Measurements from ENCODE around the gene ADM2.

ADM2 gene

DNA sequence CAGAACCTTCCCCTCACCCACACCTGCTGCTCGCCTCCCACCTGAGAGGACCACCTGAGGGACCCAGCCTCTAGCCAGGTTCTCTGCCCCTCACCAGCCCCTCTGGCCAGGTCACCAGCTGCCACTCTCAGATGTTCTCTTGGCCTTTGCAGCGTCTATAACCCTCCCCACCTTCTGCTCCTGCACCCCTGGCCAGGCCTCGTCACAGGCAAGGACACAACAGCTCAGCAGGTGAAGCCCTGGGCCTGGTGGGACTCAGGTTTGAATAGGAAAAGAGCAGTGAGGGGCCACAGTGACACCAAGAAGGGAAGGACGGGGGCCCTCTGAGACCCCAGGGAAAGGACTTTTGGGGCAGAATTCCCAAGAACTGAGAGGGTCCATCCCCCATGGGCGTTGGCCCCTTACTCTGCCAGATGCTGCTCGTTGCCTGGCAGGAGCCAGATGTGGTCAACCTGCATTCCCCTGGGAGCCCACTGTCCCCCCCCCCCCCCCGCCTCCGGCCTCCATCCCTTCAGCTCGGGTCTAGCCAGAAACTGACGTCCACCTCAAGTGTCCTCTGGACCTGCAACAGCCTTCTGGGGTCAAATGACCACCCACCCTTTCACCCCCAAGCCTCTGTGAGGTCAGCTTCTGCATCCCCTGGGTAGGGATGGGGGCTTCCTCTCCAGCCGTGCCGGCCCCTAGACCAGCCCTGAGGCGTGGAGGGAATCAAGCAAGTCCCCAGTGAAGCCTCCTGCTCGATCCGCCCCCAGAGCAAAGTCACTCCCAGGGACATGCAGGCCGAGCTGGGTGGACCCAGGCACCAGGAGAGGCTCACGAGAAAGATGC, 35.2 kb upstream of the ADM2 start:
- no peak for DNase-seq

- DNase-seq = no peak
Measured at GRCh38 chr22:50446708-50447575, 34.4 kb upstream of the ADM2 start.

DNA sequence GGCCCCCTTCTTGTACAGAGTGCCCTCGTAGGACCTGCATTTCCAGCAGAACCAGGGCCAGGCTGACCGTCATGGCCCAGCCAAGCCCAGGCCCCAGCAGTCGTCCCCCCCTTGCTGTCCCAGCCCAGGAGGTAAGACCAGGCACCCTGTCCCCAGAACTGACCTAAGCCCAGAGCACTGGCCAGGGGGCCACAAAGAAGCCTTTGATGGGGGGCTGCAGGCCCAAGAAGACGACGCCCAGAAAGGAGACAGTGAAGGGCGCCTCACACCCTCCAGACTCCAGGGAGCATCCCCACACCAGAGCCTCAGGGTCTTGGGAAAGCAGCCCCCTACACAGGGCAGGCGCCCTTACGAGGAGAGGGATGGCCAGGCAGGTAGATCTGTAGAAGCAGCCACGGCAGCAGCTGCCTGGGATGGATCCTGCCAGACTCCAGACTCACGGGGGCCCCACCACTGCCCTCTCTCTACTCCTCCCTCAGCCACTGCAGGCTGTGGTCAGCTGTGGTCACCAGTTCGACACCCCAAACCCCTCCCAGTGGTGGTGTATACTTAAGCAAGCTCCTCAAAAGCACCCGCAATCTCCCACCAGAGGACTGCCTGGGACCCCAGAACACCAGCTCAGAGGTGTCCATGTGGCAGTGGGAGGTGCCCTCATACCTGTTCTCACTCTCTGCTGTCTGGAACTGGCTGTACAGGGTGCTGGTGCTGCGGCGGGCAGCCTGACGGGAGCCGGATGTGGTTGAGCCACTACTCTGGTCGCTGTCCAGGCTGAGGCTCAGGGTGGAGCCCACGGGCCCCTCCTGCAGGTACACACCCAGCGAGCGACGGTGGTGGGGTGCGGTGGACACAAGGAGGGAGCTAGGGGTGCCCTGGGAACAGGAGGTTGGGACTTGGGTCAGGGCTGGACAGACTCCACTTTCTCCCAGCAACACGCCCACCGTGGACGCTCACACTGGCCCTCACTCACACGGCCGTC, 33.5 kb upstream of the ADM2 start:
- DNase-seq = no peak

GRCh38 chr22:50452649-50453048, 28.7 kb upstream of the ADM2 start:
- DNase-seq = no peak

- no peak for DNase-seq
Measured at GRCh38 chr22:50454556-50455075, 26.7 kb upstream of the ADM2 start.

- no peak for DNase-seq
Measured at GRCh38 chr22:50455201-50455600, 26.1 kb upstream of the ADM2 start.

GRCh38 chr22:50456026-50456425, 25.3 kb upstream of the ADM2 start:
- no peak for DNase-seq

DNA sequence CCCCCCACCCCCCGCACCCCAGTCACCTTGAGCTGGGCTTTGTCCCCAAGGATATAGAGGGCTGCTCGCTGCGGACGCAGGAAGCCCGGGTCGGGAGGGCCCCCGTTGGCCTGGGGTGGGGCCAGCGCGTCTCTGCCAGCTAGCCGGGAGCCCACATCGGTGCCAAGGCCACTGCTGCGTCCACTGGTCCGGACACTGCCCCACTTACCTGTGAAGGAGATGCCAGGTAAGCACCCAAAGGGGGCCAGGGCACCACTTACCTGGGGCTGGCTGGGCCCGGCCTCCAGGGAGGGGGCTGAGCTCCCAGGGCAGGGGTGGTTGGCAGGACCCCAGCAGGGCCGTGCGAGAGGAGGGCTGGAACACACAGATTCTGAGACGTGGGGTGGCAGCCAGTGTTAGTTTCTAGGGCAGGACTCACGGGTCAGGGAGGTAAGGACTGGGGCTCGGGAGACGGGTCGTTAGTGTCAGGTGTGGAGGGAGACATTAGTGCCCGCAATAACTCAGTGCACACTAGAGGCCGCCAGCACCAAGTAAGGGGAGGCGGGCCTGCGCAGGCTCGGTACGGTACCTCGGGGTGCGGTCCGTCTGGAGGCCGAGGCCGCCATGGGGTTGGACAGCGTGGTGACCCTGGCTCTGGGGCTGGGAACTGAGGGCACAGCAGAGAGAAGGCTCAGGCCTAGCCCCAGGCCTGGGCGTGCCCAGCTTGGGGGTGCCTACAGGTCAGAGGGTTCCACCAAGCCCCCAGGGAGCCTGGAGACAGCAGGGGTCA, 24.7 kb upstream of the ADM2 start:
- no peak for DNase-seq

- no peak for DNase-seq
Measured at GRCh38 chr22:50459016-50459415, 22.3 kb upstream of the ADM2 start.

GRCh38 chr22:50459496-50460140, 21.7 kb upstream of the ADM2 start:
- DNase-seq = no peak

DNA sequence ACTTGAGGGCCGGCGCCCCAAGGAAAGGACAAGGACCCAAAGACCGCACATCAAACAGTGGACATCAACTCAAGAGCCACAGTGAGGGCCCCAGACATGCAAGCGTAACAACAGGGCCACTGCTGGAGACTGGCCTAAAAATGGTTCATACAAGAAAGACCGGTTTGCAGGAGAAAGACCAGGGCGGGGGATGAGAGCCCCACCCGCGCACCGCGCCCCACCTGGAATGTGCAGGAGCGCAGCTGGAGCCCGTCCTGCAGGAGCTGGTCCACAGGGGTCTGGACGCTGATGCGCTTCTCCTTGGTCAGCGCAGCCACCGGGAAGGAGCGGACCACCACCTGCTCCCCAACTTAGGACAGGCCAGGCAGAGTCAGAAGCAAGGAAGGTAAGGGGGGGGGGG, 20.4 kb upstream of the ADM2 start:
- no peak for DNase-seq

GRCh38 chr22:50461536-50461935, 19.8 kb upstream of the ADM2 start:
- DNase-seq = no peak

DNA sequence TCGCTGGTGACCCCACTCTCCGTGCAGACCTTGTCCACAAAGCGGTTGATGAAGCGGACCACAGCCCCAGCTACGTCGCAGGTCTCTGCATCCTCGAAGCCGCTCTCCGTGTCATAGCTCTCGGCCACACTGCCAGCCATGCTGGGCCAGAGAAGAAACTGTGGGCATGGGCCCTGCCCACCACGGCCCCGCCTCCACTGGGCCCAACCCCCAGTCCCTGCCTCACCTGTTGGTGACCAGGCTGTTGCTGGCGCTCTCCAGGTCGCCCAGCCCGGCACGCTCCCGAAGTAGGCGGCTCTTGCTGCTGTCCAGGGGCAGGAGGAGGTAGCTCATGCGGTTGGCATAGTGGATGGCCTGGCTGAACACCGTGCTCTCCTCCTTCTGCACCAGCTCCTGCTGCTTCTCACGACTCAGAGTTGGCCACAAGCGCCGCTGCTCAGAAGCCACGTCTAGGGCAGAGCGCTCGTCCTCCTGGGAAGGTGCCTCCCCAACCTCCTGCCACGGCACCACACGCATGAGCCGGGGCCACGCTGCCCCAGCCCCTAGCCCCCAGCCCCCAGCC, 19.3 kb upstream of the ADM2 start:
- no peak for DNase-seq

DNA sequence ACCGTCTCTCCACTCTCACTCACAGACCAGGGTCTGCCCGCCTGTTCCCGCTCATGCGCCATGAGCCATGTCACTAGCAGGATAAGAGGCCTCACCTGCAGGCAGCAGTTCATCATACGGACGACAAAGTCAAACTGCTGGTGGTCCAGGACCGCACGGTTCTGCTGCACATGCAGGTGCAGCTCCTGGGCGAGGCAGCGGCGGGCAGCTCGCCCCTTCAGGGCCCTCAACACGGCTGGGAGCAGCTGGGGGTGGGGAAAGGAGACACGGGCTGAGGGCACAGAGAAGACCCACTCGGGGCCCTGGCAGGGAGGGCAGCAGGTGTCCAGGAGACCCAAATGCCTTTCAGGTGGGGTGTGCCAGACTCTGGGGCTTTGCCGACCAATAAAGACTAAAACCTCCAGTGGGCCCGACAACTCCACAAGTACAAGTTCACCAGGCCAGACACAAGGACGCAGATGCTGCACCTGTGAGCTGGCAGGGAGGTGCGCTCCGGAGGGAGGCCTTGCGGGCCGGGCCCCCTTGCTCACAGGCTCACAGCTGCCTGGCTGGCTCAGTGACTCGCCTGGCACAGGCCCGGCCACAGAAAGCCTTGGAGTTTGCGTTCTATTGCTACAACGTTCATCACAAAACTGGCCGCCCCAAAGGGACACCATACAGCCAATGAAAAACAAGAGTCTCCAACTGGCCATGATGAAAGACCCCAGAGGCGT, 18.0 kb upstream of the ADM2 start:
- DNase-seq = no peak

- DNase-seq = no peak
Measured at GRCh38 chr22:50464451-50464850, 16.9 kb upstream of the ADM2 start.

DNA sequence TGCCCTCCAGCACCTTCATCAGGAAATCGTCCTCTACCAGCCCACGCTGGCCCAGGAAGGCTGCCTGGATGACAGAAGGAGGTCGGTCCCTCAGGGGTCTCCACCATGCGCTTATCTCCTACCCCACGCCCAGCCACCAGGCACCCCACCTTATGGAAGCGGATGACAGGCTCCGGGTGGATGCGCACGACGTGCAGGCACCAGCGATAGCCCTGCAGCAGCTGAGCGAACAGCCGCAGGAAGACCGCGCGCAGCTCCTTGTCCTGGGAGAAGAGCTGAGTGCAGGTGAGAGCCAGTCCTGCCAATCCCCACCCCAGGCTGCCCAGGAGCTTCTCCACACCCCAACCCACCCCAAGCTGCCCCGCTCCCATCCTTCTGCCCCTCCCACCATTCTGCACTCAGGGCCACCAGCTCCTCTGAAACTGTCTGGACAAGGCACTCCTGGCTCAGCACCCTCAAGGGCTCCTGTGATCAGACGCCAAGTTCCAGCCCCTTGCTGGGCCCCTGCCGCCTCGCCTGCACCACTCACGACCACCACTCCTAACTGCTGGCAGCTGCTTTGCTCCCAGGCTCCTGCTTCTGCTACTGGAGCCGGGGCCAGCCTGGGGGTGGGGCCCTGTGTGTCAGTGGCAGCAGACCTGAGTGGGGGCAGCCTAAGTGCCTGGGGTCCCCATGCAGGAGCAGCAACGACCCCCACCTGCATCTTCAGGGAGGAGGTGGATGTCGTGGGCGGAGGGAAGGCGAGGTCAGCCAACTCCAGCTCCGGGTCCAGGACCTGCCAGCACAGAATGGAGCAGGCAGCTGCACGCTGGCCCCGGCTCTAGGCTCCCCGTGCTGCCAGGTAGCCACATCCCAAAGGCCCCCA, 16.0 kb upstream of the ADM2 start:
- no peak for DNase-seq

- DNase-seq = no peak
Measured at GRCh38 chr22:50467341-50467740, 14.0 kb upstream of the ADM2 start.

- DNase-seq = no peak
Measured at GRCh38 chr22:50467773-50468440, 13.4 kb upstream of the ADM2 start.

GRCh38 chr22:50468626-50469025, 12.7 kb upstream of the ADM2 start:
- no peak for DNase-seq

Measured in stimulated activated CD4-positive, alpha-beta T cell treated with anti-CD3 and anti-CD28 coated beads, Interleukin-1b, Interleukin-23, amount 100 ng/mL, for 48 hours (primary cell).